H9 (cell line): Measurements from ENCODE around the gene SPDL1. TPM values are rescaled to one million over a fixed set of nuclear protein-coding genes. Genes with fewer than 3 reads are reported as not detected.

ENCODE experiments used
- DNase-seq: peaks from one replicate; pipeline ENCODE4 v3.0.0-alpha.2; 2017
- H2AFZ ChIP-seq: one replicate; pipeline ENCODE4 v1.6.1; 2013; ENCODE audit warnings: mild to moderate bottlenecking, low read length, control low read depth, moderate library complexity
- H2AK5ac ChIP-seq: 2 replicates; pipeline ENCODE4 v1.6.1; 2013; ENCODE audit warnings: low read length, control low read depth, mixed read lengths; ENCODE audit not compliant: insufficient read length
- H2BK120ac ChIP-seq: one replicate; pipeline ENCODE4 v1.6.1; 2013; ENCODE audit warnings: low read depth, mild to moderate bottlenecking, low read length, control low read depth, inconsistent platforms; ENCODE audit not compliant: poor library complexity, severe bottlenecking
- H2BK12ac ChIP-seq: 2 replicates; pipeline ENCODE4 v1.6.1; 2013; ENCODE audit warnings: low read length, control low read depth, mixed read lengths, low read depth; ENCODE audit not compliant: insufficient read length
- H2BK15ac ChIP-seq: 2 replicates; pipeline ENCODE4 v1.6.1; 2013; ENCODE audit warnings: low read depth, low read length, control low read depth
- H2BK20ac ChIP-seq: one replicate; pipeline ENCODE4 v1.6.1; 2013; ENCODE audit warnings: low read depth, mild to moderate bottlenecking, low read length, control low read depth, inconsistent platforms; ENCODE audit not compliant: poor library complexity, severe bottlenecking
- H2BK5ac ChIP-seq: 2 replicates; pipeline ENCODE4 v1.6.1; 2013; ENCODE audit warnings: low read length, control low read depth, mixed read lengths; ENCODE audit not compliant: insufficient read length
- H3K14ac ChIP-seq: 2 replicates; pipeline ENCODE4 v1.6.1; 2013; ENCODE audit warnings: low read length, control low read depth; ENCODE audit not compliant: insufficient read depth
- H3K18ac ChIP-seq: 2 replicates; pipeline ENCODE4 v1.6.1; 2013; ENCODE audit warnings: low read depth, mild to moderate bottlenecking, mixed read lengths, low read length, control low read depth; ENCODE audit not compliant: insufficient read length
- H3K23ac ChIP-seq: 2 replicates; pipeline ENCODE4 v1.6.1; 2013; ENCODE audit warnings: low read length, control low read depth, mixed read lengths, low read depth; ENCODE audit not compliant: insufficient read length
- H3K23me2 ChIP-seq: 2 replicates; pipeline ENCODE4 v1.6.1; 2013; ENCODE audit warnings: low read depth, mild to moderate bottlenecking, mixed read lengths, low read length, control low read depth; ENCODE audit not compliant: insufficient read length, poor library complexity, severe bottlenecking
- H3K27ac ChIP-seq: 2 replicates; pipeline ENCODE4 v1.5.1; 2013; ENCODE audit warnings: low read length, control low read depth, mixed read lengths, low read depth; ENCODE audit not compliant: insufficient read length
- H3K27me3 ChIP-seq: 2 replicates; pipeline ENCODE4 v1.6.1; 2013; ENCODE audit warnings: low read length, control low read depth, inconsistent platforms; ENCODE audit not compliant: insufficient read depth
- H3K4ac ChIP-seq: 2 replicates; pipeline ENCODE4 v1.6.1; 2013; ENCODE audit warnings: low read depth, mild to moderate bottlenecking, control low read depth, inconsistent platforms, low read length, moderate library complexity
- H3K4me1 ChIP-seq: 2 replicates; pipeline ENCODE4 v1.6.1; 2013; ENCODE audit warnings: low read length, control low read depth, inconsistent platforms; ENCODE audit not compliant: insufficient read depth
- H3K4me2 ChIP-seq: 2 replicates; pipeline ENCODE4 v1.6.1; 2013; ENCODE audit warnings: low read length, control low read depth, mixed read lengths; ENCODE audit not compliant: insufficient read length, insufficient read depth
- H3K56ac ChIP-seq: 2 replicates; pipeline ENCODE4 v1.6.1; 2013; ENCODE audit warnings: low read depth, mild to moderate bottlenecking, mixed read lengths, low read length, control low read depth; ENCODE audit not compliant: insufficient read length
- H3K79me1 ChIP-seq: 2 replicates; pipeline ENCODE4 v1.6.1; 2013; ENCODE audit warnings: low read depth, mild to moderate bottlenecking, moderate library complexity, low read length, control low read depth, inconsistent platforms; ENCODE audit not compliant: insufficient read depth, poor library complexity, severe bottlenecking
- H3K79me2 ChIP-seq: 2 replicates; pipeline ENCODE4 v1.6.1; 2013; ENCODE audit warnings: low read length, control low read depth, inconsistent platforms; ENCODE audit not compliant: insufficient read depth
- H3K9ac ChIP-seq: 2 replicates; pipeline ENCODE4 v1.6.1; 2013; ENCODE audit warnings: low read length, control low read depth, mixed read lengths; ENCODE audit not compliant: insufficient read length; ENCODE audit errors: extremely low read depth
- H3K9me3 ChIP-seq: one replicate; pipeline ENCODE4 v1.6.1; 2013; ENCODE audit warnings: low read depth, low read length, inconsistent platforms; ENCODE audit not compliant: control insufficient read depth
- H3T11ph ChIP-seq: one replicate; pipeline ENCODE4 v1.6.1; 2013; ENCODE audit warnings: mild to moderate bottlenecking, low read length, control low read depth, inconsistent platforms
- H4K20me1 ChIP-seq: one replicate; pipeline ENCODE4 v1.6.1; 2013; ENCODE audit not compliant: control insufficient read depth, insufficient read length, insufficient read depth
- H4K5ac ChIP-seq: 2 replicates; pipeline ENCODE4 v1.6.1; 2013; ENCODE audit warnings: low read depth, mild to moderate bottlenecking, mixed read lengths, low read length, control low read depth; ENCODE audit not compliant: insufficient read length
- H4K8ac ChIP-seq: replicated peaks from 2 replicates; pipeline ENCODE4 v1.6.1; 2013; ENCODE audit warnings: low read length, control low read depth, mixed read lengths, low read depth; ENCODE audit not compliant: insufficient read length
- H4K91ac ChIP-seq: 2 replicates; pipeline ENCODE4 v1.6.1; 2013; ENCODE audit warnings: low read depth, mild to moderate bottlenecking, moderate library complexity, mixed read lengths, low read length, control low read depth; ENCODE audit not compliant: insufficient read length
- H3K27ac Mint-ChIP-seq, 3 experiments: 2 replicates in 2 of 3; 3 replicates in 1 of 3; pipeline ENCODE4 v1.8.0; 2020 to 2021; ENCODE audit warnings: mixed read lengths in 3 of 3, mild to moderate bottlenecking in 1 of 3, moderate library complexity in 1 of 3
- H3K27me3 Mint-ChIP-seq: 2 replicates; pipeline ENCODE4 v1.8.0; 2021; ENCODE audit warnings: low read depth, mild to moderate bottlenecking, moderate library complexity, mixed read lengths
- H3K36me3 Mint-ChIP-seq, 3 experiments: 2 replicates in 2 of 3; 3 replicates in 1 of 3; pipeline ENCODE4 v1.8.0; 2020 to 2021; ENCODE audit warnings: low read depth in 3 of 3, mixed read lengths in 3 of 3; ENCODE audit not compliant: insufficient read depth in 1 of 3
- H3K4me1 Mint-ChIP-seq, 2 experiments: 2 replicates each; pipeline ENCODE4 v1.8.0; 2020; ENCODE audit warnings: mixed read lengths in 2 of 2
- H3K4me3 Mint-ChIP-seq, 2 experiments: 2 replicates in 1 of 2; 3 replicates in 1 of 2; pipeline ENCODE4 v1.8.0; 2020 to 2021; ENCODE audit warnings: mild to moderate bottlenecking in 2 of 2, mixed read lengths in 2 of 2, moderate library complexity in 1 of 2
- H3K9me3 Mint-ChIP-seq, 2 experiments: 2 replicates in 1 of 2; 3 replicates in 1 of 2; pipeline ENCODE4 v1.8.0; 2020; ENCODE audit warnings: mild to moderate bottlenecking in 2 of 2, mixed read lengths in 2 of 2, moderate library complexity in 1 of 2
- WGBS: extraction: QIAGEN DNeasy Blood & Tissue Kit; methylation state at CpG from one replicate; pipeline ENCODE4 v1.1.7; 2013; ENCODE audit warnings: missing lambda C conversion rate, low lambda C conversion rate, mixed read lengths; ENCODE audit not compliant: insufficient read length; ENCODE audit errors: extremely low coverage; 5-methylcytosine and 5-hydroxymethylcytosine counted together
- total RNA-seq: library from RNA; stranded (reverse); gene quantifications from 2 replicates; pipeline ENCODE4 v1.2.1, GENCODE V29; 2021
- TF ChIP-seq, protein P1 (sequence below): fragments of 200-600 bp; sonication (generic); conservative IDR thresholded peaks from 3 replicates; pipeline ENCODE4 v1.8.0; 2021; ENCODE audit warnings: antibody characterized with exemption, mild to moderate bottlenecking

The SPDL1 gene
- total RNA-seq, 1 experiment from 2014 or later = 49.4 TPM

DNA sequence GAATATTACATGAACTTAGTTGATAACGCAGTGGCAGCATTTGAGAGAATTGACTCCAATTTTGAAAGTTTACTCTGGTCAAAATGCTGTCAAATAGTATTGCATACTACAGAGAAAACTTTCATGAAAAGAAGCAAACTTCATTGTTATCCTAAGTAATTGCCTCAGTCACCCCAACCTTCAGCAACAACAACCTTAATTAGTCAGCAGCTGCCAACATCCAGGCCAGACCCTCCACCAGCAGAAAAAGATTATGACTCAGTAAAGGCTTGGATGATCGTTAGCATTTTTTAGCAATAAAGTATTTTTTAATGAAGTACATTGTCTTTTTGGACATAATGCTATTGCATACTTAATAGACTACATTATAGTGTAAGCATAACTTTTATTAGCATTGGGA lies 40.8 kb upstream of the SPDL1 start:
- Histone ChIP-seq H3K79me1 (no peaks in the 10 kb centered on the region), H4K5ac (no peak overlapping the region), H2BK15ac (no peak overlapping the region), H4K8ac (no peak overlapping the region), H3K23ac (no peak overlapping the region), H3K4me1 (no peaks in the 10 kb centered on the region), H3K4me2 (no peak overlapping the region), H2BK20ac (no peak overlapping the region), H2BK5ac (no peak overlapping the region), H4K91ac (no peak overlapping the region), H3K23me2 (no peaks in the 10 kb centered on the region), H2AK5ac (no peak overlapping the region), H3K18ac (no peak overlapping the region), H3K9me3 (no peaks in the 10 kb centered on the region), H3K4ac (no peak overlapping the region), H4K20me1 (no peaks in the 10 kb centered on the region), H3K14ac (no peak overlapping the region), H3K27me3 (no peaks in the 10 kb centered on the region), H2AFZ (no peak overlapping the region), H2BK120ac (no peak overlapping the region), H3K27ac (no peak overlapping the region), H3K79me2 (no peaks in the 10 kb centered on the region), H3T11ph (no peak overlapping the region), H3K56ac (no peak overlapping the region), H2BK12ac (no peak overlapping the region), H3K9ac (no peak overlapping the region)
- DNase-seq = no peak
- Mint-ChIP-seq H3K9me3 (peaks cover 0 to 4% of the 10 kb centered on the region in 2 experiments; a peak in 3 of 5 replicates), H3K4me3 (no peak overlapping the region), H3K27me3 (peaks cover 3% of the 10 kb centered on the region; the same call in 1 of the 2 replicates), H3K4me1 (no peaks in the 10 kb centered on the region), H3K36me3 (no peaks in the 10 kb centered on the region), H3K27ac (no peak overlapping the region)
- TF ChIP-seq, protein P1, sequence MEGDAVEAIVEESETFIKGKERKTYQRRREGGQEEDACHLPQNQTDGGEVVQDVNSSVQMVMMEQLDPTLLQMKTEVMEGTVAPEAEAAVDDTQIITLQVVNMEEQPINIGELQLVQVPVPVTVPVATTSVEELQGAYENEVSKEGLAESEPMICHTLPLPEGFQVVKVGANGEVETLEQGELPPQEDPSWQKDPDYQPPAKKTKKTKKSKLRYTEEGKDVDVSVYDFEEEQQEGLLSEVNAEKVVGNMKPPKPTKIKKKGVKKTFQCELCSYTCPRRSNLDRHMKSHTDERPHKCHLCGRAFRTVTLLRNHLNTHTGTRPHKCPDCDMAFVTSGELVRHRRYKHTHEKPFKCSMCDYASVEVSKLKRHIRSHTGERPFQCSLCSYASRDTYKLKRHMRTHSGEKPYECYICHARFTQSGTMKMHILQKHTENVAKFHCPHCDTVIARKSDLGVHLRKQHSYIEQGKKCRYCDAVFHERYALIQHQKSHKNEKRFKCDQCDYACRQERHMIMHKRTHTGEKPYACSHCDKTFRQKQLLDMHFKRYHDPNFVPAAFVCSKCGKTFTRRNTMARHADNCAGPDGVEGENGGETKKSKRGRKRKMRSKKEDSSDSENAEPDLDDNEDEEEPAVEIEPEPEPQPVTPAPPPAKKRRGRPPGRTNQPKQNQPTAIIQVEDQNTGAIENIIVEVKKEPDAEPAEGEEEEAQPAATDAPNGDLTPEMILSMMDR = no peak
- WGBS = no CpG with 5 or more reads among the region's 2 CpGs
